Esophagus muscularis mucosa (tissue), 4 donors: ENCODE data around the gene BCAS3.

Experiments used
- EP300 ChIP-seq: sonication (generic); formaldehyde crosslinking; IDR thresholded peaks from one replicate; pipeline ENCODE4 v1.6.1; 2017; ENCODE audit warnings: antibody characterized with exemption
- POLR2A ChIP-seq: fragments of 450-650 bp; IDR thresholded peaks from one replicate; pipeline ENCODE4 v1.6.1; 2017; ENCODE audit warnings: antibody characterized with exemption, moderate library complexity, mild to moderate bottlenecking, low read depth
- POLR2AphosphoS5 ChIP-seq, 2 donors: sonication (generic); formaldehyde crosslinking; IDR thresholded peaks; one replicate each; pipeline ENCODE4 v1.6.1; 2017; ENCODE audit warnings: antibody characterized with exemption in 2 of 2
- TF ChIP-seq, protein P1 (sequence below), 3 experiments: fragments of 200-600 bp in 2 of 3; fragments of 450-650 bp in 1 of 3; sonication (generic) in 2 of 3; IDR thresholded peaks; one replicate each; pipeline ENCODE4 v1.5.1; 2017 to 2019; ENCODE audit warnings: antibody characterized with exemption in 3 of 3, mild to moderate bottlenecking in 2 of 3, moderate library complexity in 1 of 3

DNA sequence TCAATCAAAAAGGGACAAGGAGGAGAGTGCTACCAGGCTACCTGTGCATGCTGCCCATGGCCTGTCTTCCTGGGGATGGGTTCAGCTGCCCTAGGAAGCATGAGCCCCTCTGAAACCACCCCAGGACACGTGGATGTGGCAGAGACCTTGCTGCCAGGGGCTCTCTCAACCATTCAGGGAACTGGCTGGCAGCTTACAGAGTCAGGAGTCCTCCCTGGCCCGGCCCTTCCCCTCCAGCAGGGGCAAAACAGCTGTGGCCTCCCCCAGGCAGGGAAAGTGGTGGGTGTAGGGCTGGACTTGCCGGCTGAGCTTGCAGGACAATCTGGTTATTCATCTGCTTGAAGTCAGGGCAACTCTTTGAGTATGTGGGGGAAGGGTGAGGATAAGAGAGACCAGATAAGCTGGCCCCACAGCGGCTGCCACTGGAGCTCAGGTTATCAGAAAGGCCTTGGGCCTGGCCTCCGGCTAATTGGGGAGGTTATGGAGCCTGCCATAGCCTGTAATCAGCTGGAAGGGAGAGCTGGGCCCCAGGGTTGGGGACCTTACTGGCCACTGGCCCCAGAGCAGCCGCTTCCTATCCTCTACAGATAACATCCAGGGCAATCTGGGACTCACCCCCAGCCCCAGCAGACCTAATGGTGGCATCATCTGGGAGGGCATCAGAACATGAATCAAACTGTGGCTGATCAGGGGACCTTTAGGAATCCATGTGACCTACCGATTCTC is 716.4 kb downstream of the BCAS3 start:
- TF ChIP-seq POLR2AphosphoS5 (IDR thresholded peaks at IDR 0.05) (no peak), POLR2A (no peak), EP300 (no peak)
- TF ChIP-seq, protein P1, sequence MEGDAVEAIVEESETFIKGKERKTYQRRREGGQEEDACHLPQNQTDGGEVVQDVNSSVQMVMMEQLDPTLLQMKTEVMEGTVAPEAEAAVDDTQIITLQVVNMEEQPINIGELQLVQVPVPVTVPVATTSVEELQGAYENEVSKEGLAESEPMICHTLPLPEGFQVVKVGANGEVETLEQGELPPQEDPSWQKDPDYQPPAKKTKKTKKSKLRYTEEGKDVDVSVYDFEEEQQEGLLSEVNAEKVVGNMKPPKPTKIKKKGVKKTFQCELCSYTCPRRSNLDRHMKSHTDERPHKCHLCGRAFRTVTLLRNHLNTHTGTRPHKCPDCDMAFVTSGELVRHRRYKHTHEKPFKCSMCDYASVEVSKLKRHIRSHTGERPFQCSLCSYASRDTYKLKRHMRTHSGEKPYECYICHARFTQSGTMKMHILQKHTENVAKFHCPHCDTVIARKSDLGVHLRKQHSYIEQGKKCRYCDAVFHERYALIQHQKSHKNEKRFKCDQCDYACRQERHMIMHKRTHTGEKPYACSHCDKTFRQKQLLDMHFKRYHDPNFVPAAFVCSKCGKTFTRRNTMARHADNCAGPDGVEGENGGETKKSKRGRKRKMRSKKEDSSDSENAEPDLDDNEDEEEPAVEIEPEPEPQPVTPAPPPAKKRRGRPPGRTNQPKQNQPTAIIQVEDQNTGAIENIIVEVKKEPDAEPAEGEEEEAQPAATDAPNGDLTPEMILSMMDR (IDR thresholded peaks at IDR 0.05), result no peak
